BLaER1 (cell line): ENCODE measurements around the gene DSCAML1.

Experiments
- H3K27ac ChIP-seq: shearing (Covaris generic); formaldehyde crosslinking; 2 replicates; pipeline ENCODE4 v1.8.1; 2022
- H3K27me3 ChIP-seq: shearing (Covaris generic); formaldehyde crosslinking; 2 replicates; pipeline ENCODE4 v1.8.1; 2022
- H3K36me3 ChIP-seq: shearing (Covaris generic); formaldehyde crosslinking; 2 replicates; pipeline ENCODE4 v1.8.1; 2022
- H3K4me1 ChIP-seq: shearing (Covaris generic); formaldehyde crosslinking; 2 replicates; pipeline ENCODE4 v1.8.1; 2022
- H3K4me2 ChIP-seq: shearing (Covaris generic); formaldehyde crosslinking; 2 replicates; pipeline ENCODE4 v1.8.1; 2022
- H3K4me3 ChIP-seq: shearing (Covaris generic); formaldehyde crosslinking; 2 replicates; pipeline ENCODE4 v1.8.1; 2022
- H3K9ac ChIP-seq: shearing (Covaris generic); formaldehyde crosslinking; 2 replicates; pipeline ENCODE4 v1.8.1; 2022
- H3K9me3 ChIP-seq: shearing (Covaris generic); formaldehyde crosslinking; 2 replicates; pipeline ENCODE4 v1.8.1; 2022
- H4K20me1 ChIP-seq: shearing (Covaris generic); formaldehyde crosslinking; 2 replicates; pipeline ENCODE4 v1.8.1; 2022
- Cebpa-rat ChIP-seq: shearing (Covaris generic); IDR thresholded peaks from 2 replicates; pipeline ENCODE4 v1.8.1; 2022

DSCAML1 gene

GRCh38 chr11:117572129-117572528 is 224.9 kb downstream of the DSCAML1 start:
- H3K27ac ChIP-seq, result no peak overlapping the region
- H3K9ac ChIP-seq, result no peak overlapping the region
- H3K9me3 ChIP-seq, result no peaks in the 10 kb centered on the region
- no peak for TF ChIP-seq Cebpa-rat
- H3K36me3 ChIP-seq, result no peaks in the 10 kb centered on the region
- H4K20me1 ChIP-seq, result no peaks in the 10 kb centered on the region
- H3K4me1 ChIP-seq, result peaks cover 14% of the 10 kb centered on the region
- H3K4me3 ChIP-seq, result no peak overlapping the region
- no peaks in the 10 kb centered on the region for H3K27me3 ChIP-seq
- peak overlapping the region; percentile 39 for H3K4me2 ChIP-seq

- Histone ChIP-seq H3K4me3 (no peak overlapping the region), H3K4me1 (peaks cover 14% of the 10 kb centered on the region), H4K20me1 (no peaks in the 10 kb centered on the region), H3K9me3 (no peaks in the 10 kb centered on the region), H3K9ac (no peak overlapping the region), H3K27me3 (no peaks in the 10 kb centered on the region), H3K27ac (no peak overlapping the region), H3K36me3 (no peaks in the 10 kb centered on the region), H3K4me2 (no peak overlapping the region)
- no peak for TF ChIP-seq Cebpa-rat
Measured at GRCh38 chr11:117570701-117571100, 226.3 kb downstream of the DSCAML1 start.

GRCh38 chr11:117569911-117570310 is 227.1 kb downstream of the DSCAML1 start:
- no peak overlapping the region for H3K4me3 ChIP-seq
- H3K9ac ChIP-seq, result no peak overlapping the region
- no peak overlapping the region for H3K27ac ChIP-seq
- TF ChIP-seq Cebpa-rat, result no peak
- H3K4me2 ChIP-seq, result no peak overlapping the region
- H3K27me3 ChIP-seq, result no peaks in the 10 kb centered on the region
- H3K9me3 ChIP-seq, result no peaks in the 10 kb centered on the region
- no peaks in the 10 kb centered on the region for H4K20me1 ChIP-seq
- no peaks in the 10 kb centered on the region for H3K36me3 ChIP-seq
- H3K4me1 ChIP-seq, result peaks cover 14% of the 10 kb centered on the region

- H3K27ac ChIP-seq, result no peak overlapping the region
- no peak overlapping the region for H3K4me3 ChIP-seq
- H4K20me1 ChIP-seq, result no peaks in the 10 kb centered on the region
- H3K4me1 ChIP-seq, result peaks cover 17% of the 10 kb centered on the region
- no peak overlapping the region for H3K9ac ChIP-seq
- no peak for TF ChIP-seq Cebpa-rat
- no peaks in the 10 kb centered on the region for H3K27me3 ChIP-seq
- H3K36me3 ChIP-seq, result no peaks in the 10 kb centered on the region
- H3K9me3 ChIP-seq, result no peaks in the 10 kb centered on the region
- H3K4me2 ChIP-seq, result no peak overlapping the region
Measured at GRCh38 chr11:117565709-117566108, 231.3 kb downstream of the DSCAML1 start.

GRCh38 chr11:117564321-117564720 is 232.7 kb downstream of the DSCAML1 start:
- Histone ChIP-seq H3K36me3 (no peaks in the 10 kb centered on the region), H3K4me1 (peaks cover 18% of the 10 kb centered on the region), H3K9ac (no peak overlapping the region), H3K27me3 (no peaks in the 10 kb centered on the region), H3K4me3 (no peak overlapping the region), H3K27ac (no peak overlapping the region), H4K20me1 (no peaks in the 10 kb centered on the region), H3K4me2 (no peak overlapping the region), H3K9me3 (no peaks in the 10 kb centered on the region)
- TF ChIP-seq Cebpa-rat, result no peak

- H4K20me1 ChIP-seq, result no peaks in the 10 kb centered on the region
- H3K9me3 ChIP-seq, result no peaks in the 10 kb centered on the region
- H3K27ac ChIP-seq, result no peak overlapping the region
- H3K9ac ChIP-seq, result no peak overlapping the region
- H3K36me3 ChIP-seq, result no peaks in the 10 kb centered on the region
- no peak for TF ChIP-seq Cebpa-rat
- peaks cover 18% of the 10 kb centered on the region for H3K4me1 ChIP-seq
- no peak overlapping the region for H3K4me3 ChIP-seq
- H3K4me2 ChIP-seq, result no peak overlapping the region
- no peaks in the 10 kb centered on the region for H3K27me3 ChIP-seq
Measured at GRCh38 chr11:117563556-117563955, 233.5 kb downstream of the DSCAML1 start.

GRCh38 chr11:117562136-117562535 is 234.9 kb downstream of the DSCAML1 start:
- no peak overlapping the region for H3K27ac ChIP-seq
- H3K4me2 ChIP-seq, result peak overlapping the region; percentile 17; the same call in 1 of the 2 replicates
- H3K27me3 ChIP-seq, result no peaks in the 10 kb centered on the region
- no peaks in the 10 kb centered on the region for H4K20me1 ChIP-seq
- H3K9ac ChIP-seq, result no peak overlapping the region
- H3K36me3 ChIP-seq, result no peaks in the 10 kb centered on the region
- no peaks in the 10 kb centered on the region for H3K9me3 ChIP-seq
- no peak overlapping the region for H3K4me3 ChIP-seq
- H3K4me1 ChIP-seq, result peaks cover 26% of the 10 kb centered on the region
- no peak for TF ChIP-seq Cebpa-rat

- no peak for TF ChIP-seq Cebpa-rat
- no peak overlapping the region for H3K4me3 ChIP-seq
- peak overlapping the region; percentile 19 for H3K4me2 ChIP-seq
Measured at GRCh38 chr11:117560780-117561530, 236.1 kb downstream of the DSCAML1 start.

GRCh38 chr11:117559698-117560097 is 237.3 kb downstream of the DSCAML1 start:
- Histone ChIP-seq H3K27me3 (no peaks in the 10 kb centered on the region), H3K9me3 (no peaks in the 10 kb centered on the region), H3K4me3 (no peak overlapping the region), H3K4me1 (peaks cover 31% of the 10 kb centered on the region), H3K36me3 (no peaks in the 10 kb centered on the region), H4K20me1 (no peaks in the 10 kb centered on the region), H3K9ac (no peak overlapping the region), H3K27ac (no peak overlapping the region), H3K4me2 (no peak overlapping the region)
- TF ChIP-seq Cebpa-rat, result no peak

More at GRCh38 chr11:117560780-117561530, 236.1 kb downstream of the DSCAML1 start:
- Histone ChIP-seq H4K20me1 (no peaks in the 10 kb centered on the region), H3K27me3 (no peaks in the 10 kb centered on the region), H3K4me1 (peaks cover 31% of the 10 kb centered on the region), H3K9ac (no peak overlapping the region), H3K36me3 (no peaks in the 10 kb centered on the region), H3K27ac (no peak overlapping the region), H3K9me3 (no peaks in the 10 kb centered on the region)

GRCh38 chr11:117557361-117557760 is 239.7 kb downstream of the DSCAML1 start:
- Histone ChIP-seq H3K9me3 (no peaks in the 10 kb centered on the region), H3K9ac (no peak overlapping the region), H3K27me3 (no peaks in the 10 kb centered on the region), H3K36me3 (no peaks in the 10 kb centered on the region), H3K4me3 (no peak overlapping the region), H3K4me1 (peaks cover 37% of the 10 kb centered on the region), H3K4me2 (peak overlapping the region; percentile 63), H3K27ac (peak overlapping the region; percentile 23; the same call in 1 of the 2 replicates), H4K20me1 (no peaks in the 10 kb centered on the region)
- TF ChIP-seq Cebpa-rat, result no peak
